ENCODE results near the gene TMEM131. TPM values are rescaled to one million over a fixed set of nuclear protein-coding genes. Genes with fewer than 3 reads are reported as not detected.

Gene TMEM131
- total and polyA plus RNA-seq, 10 of the 15 experiments (the other 5 are each of a cell fraction or from before 2014, with no cell fraction given) = 6.0 to 48.2 (median 23.2) TPM

- ATAC-seq = no peak
- TF ChIP-seq GABPA (IDR thresholded peaks at IDR 0.05; ENCODE audit: low read depth) (no peak), CBX3 (IDR thresholded peaks at IDR 0.05; ENCODE audit: borderline replicate concordance, low read depth) (no peak), IRF5 (IDR thresholded peaks at IDR 0.05; ENCODE audit: borderline replicate concordance) (no peak), HDAC6 (IDR thresholded peaks at IDR 0.05; ENCODE audit: unreplicated experiment) (no peak), CTCF (IDR thresholded peaks at IDR 0.05 in 2 of 3, conservative IDR thresholded peaks at IDR 0.05 in 1 of 3; ENCODE audit: control insufficient read depth in 2 of 3, extremely low read depth in 1 of 3, insufficient read depth in 1 of 3, low read depth in 3 of 3, low read length in 3 of 3) (no peak), ASH2L (IDR thresholded peaks at IDR 0.05; ENCODE audit: borderline replicate concordance, low read depth) (no peak), NR2C1 (IDR thresholded peaks at IDR 0.05) (no peak), MEF2A (IDR thresholded peaks at IDR 0.05; ENCODE audit: insufficient read depth, low read depth, low read length) (no peak), NFYB (IDR thresholded peaks at IDR 0.05; ENCODE audit: insufficient read depth, low read depth, low read length) (no peak), PAX8 (IDR thresholded peaks at IDR 0.05) (no peak), E2F8 (IDR thresholded peaks at IDR 0.05; ENCODE audit: low read depth, partially characterized antibody) (no peak), SIX5 (IDR thresholded peaks at IDR 0.05; ENCODE audit: low read depth, low read length, severe bottlenecking) (no peak), NR2F1 (conservative IDR thresholded peaks at IDR 0.05) (no peak), STAT3 (IDR thresholded peaks at IDR 0.05; ENCODE audit: low read depth, low read length) (no peak), HSF1 (IDR thresholded peaks at IDR 0.05; ENCODE audit: low read depth, low read length) (no peak), TCF12 (IDR thresholded peaks at IDR 0.05; ENCODE audit: low read depth, low read length) (no peak)
Measured at GRCh38 chr2:97732436-97733340, 263.1 kb downstream of the TMEM131 start.

More at GRCh38 chr2:97732436-97733340, 263.1 kb downstream of the TMEM131 start:
- Histone ChIP-seq H3K4me1 (ENCODE audit: control insufficient read depth, insufficient read depth, low read length) (no peaks in the 10 kb centered on the region), H3K27me3 (replicated peaks in 1 of 2; ENCODE audit: control insufficient read depth in 2 of 2, insufficient read depth in 2 of 2, low read length in 1 of 2) (no peaks in the 10 kb centered on the region), H3K27ac (ENCODE audit: control insufficient read depth, insufficient read depth) (no peak overlapping the region), H3K9ac (ENCODE audit: control insufficient read depth, insufficient read depth, low read length) (no peak overlapping the region), H3K9me3 (replicated peaks; ENCODE audit: control insufficient read depth, insufficient read depth, low read length) (peaks cover 2% of the 10 kb centered on the region; the same call in 1 of the 3 replicates), H3K36me3 (ENCODE audit: control insufficient read depth in 2 of 2, insufficient read depth in 2 of 2, low read length in 1 of 2) (no peaks in the 10 kb centered on the region), H2AFZ (ENCODE audit: control insufficient read depth, low read depth, low read length) (no peak overlapping the region), H3K4me2 (ENCODE audit: control insufficient read depth, insufficient read depth) (no peak overlapping the region), H3K4me3 (no peak overlapping the region), H4K20me1 (ENCODE audit: control insufficient read depth, insufficient read depth) (no peaks in the 10 kb centered on the region), H3K79me2 (ENCODE audit: control insufficient read depth, insufficient read depth, low read length) (no peaks in the 10 kb centered on the region)
- SMC1A ChIA-PET (ENCODE audit: uncharacterized antibody, unreplicated experiment) = no interaction called here
- RAD21 ChIA-PET (ENCODE audit: unreplicated experiment) = interaction anchor here (1.0 kb wide), 1 partner anchor 653 kb away, joined by 3 read pairs; no protein-coding TSS in a partner anchor
- in situ Hi-C loops (cut with MboI) (loop anchor here (10.0 kb wide), 2 partner anchors 652 to 1668 kb away; no protein-coding TSS in a partner anchor), intact Hi-C loops (cut with micrococcal nuclease; ENCODE audit: unreplicated experiment) (no loop called here)
- WGBS (ENCODE audit: insufficient coverage, insufficient replicate concordance, low lambda C conversion rate, missing lambda C conversion rate) = 46% methylated on average over 21 of the region's 28 CpGs
- no TSS peak for BruUV-seq (replicated peaks)
- CTCF ChIA-PET = no interaction called here
- DNase-seq (ENCODE audit: low read depth, low spot score) = no peak
- no peak for FAIRE-seq
- POLR2A ChIA-PET = no interaction called here

All from GM12878 (cell line).